ENCODE results near the gene ZBTB8OS. TPM values are rescaled to one million over a fixed set of nuclear protein-coding genes. Genes with fewer than 3 reads are reported as not detected.

Gene ZBTB8OS
- total and polyA plus RNA-seq, 2 donors (not counting 1 experiment from before 2014, with no cell fraction given) = 38.0 to 92.3 TPM

GRCh38 chr1:32611859-32612188, 38.5 kb downstream of the ZBTB8OS start:
- no peak for DNase-seq (ENCODE audit: low read depth in 2 of 2)
- H3K9ac ChIP-seq (ENCODE audit: insufficient read depth, low read length) = peak overlapping the region; percentile 23
- TF ChIP-seq, protein P1, sequence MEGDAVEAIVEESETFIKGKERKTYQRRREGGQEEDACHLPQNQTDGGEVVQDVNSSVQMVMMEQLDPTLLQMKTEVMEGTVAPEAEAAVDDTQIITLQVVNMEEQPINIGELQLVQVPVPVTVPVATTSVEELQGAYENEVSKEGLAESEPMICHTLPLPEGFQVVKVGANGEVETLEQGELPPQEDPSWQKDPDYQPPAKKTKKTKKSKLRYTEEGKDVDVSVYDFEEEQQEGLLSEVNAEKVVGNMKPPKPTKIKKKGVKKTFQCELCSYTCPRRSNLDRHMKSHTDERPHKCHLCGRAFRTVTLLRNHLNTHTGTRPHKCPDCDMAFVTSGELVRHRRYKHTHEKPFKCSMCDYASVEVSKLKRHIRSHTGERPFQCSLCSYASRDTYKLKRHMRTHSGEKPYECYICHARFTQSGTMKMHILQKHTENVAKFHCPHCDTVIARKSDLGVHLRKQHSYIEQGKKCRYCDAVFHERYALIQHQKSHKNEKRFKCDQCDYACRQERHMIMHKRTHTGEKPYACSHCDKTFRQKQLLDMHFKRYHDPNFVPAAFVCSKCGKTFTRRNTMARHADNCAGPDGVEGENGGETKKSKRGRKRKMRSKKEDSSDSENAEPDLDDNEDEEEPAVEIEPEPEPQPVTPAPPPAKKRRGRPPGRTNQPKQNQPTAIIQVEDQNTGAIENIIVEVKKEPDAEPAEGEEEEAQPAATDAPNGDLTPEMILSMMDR (conservative IDR thresholded peaks at IDR 0.05 in 1 of 2, IDR thresholded peaks at IDR 0.05 in 1 of 2; ENCODE audit: low read depth in 1 of 2, low read length in 2 of 2) = no peak
- TF ChIP-seq EZH2 (IDR thresholded peaks at IDR 0.05; ENCODE audit: low read length, missing control alignments) = no peak
- peak overlapping the region; percentile 93 for H3K4me2 ChIP-seq (ENCODE audit: extremely low read depth, insufficient read depth, low read length)
- no peak overlapping the region for H3K27ac ChIP-seq (ENCODE audit: insufficient read depth, low read length)
- peak overlapping the region; percentile 87 for H2AFZ ChIP-seq (ENCODE audit: low read length)
- H3K27me3 ChIP-seq (ENCODE audit: control insufficient read depth, insufficient read depth, low read length) = no peaks in the 10 kb centered on the region
- peak overlapping the region; percentile 54 to 70 (median 65) for H3K4me3 ChIP-seq (replicated peaks in 1 of 4; ENCODE audit: control extremely low read depth in 1 of 4, insufficient read depth in 1 of 4, low read depth in 3 of 4, low read length in 4 of 4)
- no peaks in the 10 kb centered on the region for H3K79me2 ChIP-seq (ENCODE audit: control insufficient read depth, insufficient read depth, low read length)
- peaks cover 2% of the 10 kb centered on the region for H3K4me1 ChIP-seq (ENCODE audit: control insufficient read depth, extremely low read depth, insufficient read depth, low read length)
- H3K9me3 ChIP-seq (ENCODE audit: control insufficient read depth, insufficient read depth, low read depth, low read length) = no peaks in the 10 kb centered on the region
- no peaks in the 10 kb centered on the region for H3K36me3 ChIP-seq (ENCODE audit: control insufficient read depth, insufficient read depth, low read length)
- H4K20me1 ChIP-seq (ENCODE audit: control insufficient read depth, extremely low read depth, insufficient read depth, low read length) = no peaks in the 10 kb centered on the region

DNA sequence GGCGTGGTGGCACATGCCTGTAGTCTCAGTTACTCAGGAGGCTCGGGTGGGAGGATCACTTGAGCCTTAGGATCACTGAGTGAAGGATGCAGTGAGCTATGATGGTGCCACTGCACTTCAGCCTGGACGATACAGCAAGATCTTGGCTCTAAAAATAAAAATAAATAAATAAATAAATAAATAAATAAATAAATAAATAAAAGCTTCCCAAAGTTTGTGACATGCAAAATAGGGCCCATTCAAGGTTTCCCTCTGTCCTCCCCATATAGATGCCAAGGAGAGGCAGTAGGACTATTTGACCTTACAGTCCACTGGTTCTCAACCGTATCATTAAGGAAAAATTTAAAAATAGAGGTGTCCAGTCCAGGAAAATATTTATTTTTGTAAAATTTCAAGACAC, 41.2 kb downstream of the ZBTB8OS start:
- DNase-seq (ENCODE audit: low read depth in 2 of 2) = no peak
- Histone ChIP-seq H3K79me2 (ENCODE audit: control insufficient read depth, insufficient read depth, low read length) (no peaks in the 10 kb centered on the region), H3K4me3 (replicated peaks in 1 of 4; ENCODE audit: control extremely low read depth in 1 of 4, insufficient read depth in 1 of 4, low read depth in 3 of 4, low read length in 4 of 4) (no peak overlapping the region), H3K27ac (ENCODE audit: insufficient read depth, low read length) (no peak overlapping the region), H3K36me3 (ENCODE audit: control insufficient read depth, insufficient read depth, low read length) (peaks cover 2% of the 10 kb centered on the region), H3K27me3 (ENCODE audit: control insufficient read depth, insufficient read depth, low read length) (no peaks in the 10 kb centered on the region), H3K9me3 (ENCODE audit: control insufficient read depth, insufficient read depth, low read depth, low read length) (no peaks in the 10 kb centered on the region), H4K20me1 (ENCODE audit: control insufficient read depth, extremely low read depth, insufficient read depth, low read length) (no peaks in the 10 kb centered on the region), H2AFZ (ENCODE audit: low read length) (no peak overlapping the region), H3K9ac (ENCODE audit: insufficient read depth, low read length) (no peak overlapping the region), H3K4me1 (ENCODE audit: control insufficient read depth, extremely low read depth, insufficient read depth, low read length) (peaks cover 2% of the 10 kb centered on the region), H3K4me2 (ENCODE audit: extremely low read depth, insufficient read depth, low read length) (no peak overlapping the region)
- TF ChIP-seq, protein P1 (conservative IDR thresholded peaks at IDR 0.05 in 1 of 2, IDR thresholded peaks at IDR 0.05 in 1 of 2; ENCODE audit: low read depth in 1 of 2, low read length in 2 of 2) = no peak
- no peak for TF ChIP-seq EZH2 (IDR thresholded peaks at IDR 0.05; ENCODE audit: low read length, missing control alignments)

GRCh38 chr1:32606565-32607371, 43.6 kb downstream of the ZBTB8OS start:
- Histone ChIP-seq H3K27ac (ENCODE audit: insufficient read depth, low read length) (no peak overlapping the region), H3K9ac (ENCODE audit: insufficient read depth, low read length) (no peak overlapping the region), H3K36me3 (ENCODE audit: control insufficient read depth, insufficient read depth, low read length) (peaks cover 2% of the 10 kb centered on the region), H3K4me2 (ENCODE audit: extremely low read depth, insufficient read depth, low read length) (no peak overlapping the region), H3K4me3 (replicated peaks in 1 of 4; ENCODE audit: control extremely low read depth in 1 of 4, insufficient read depth in 1 of 4, low read depth in 3 of 4, low read length in 4 of 4) (no peak overlapping the region), H3K27me3 (ENCODE audit: control insufficient read depth, insufficient read depth, low read length) (no peaks in the 10 kb centered on the region), H3K9me3 (ENCODE audit: control insufficient read depth, insufficient read depth, low read depth, low read length) (no peaks in the 10 kb centered on the region), H2AFZ (ENCODE audit: low read length) (no peak overlapping the region), H3K4me1 (ENCODE audit: control insufficient read depth, extremely low read depth, insufficient read depth, low read length) (no peaks in the 10 kb centered on the region), H4K20me1 (ENCODE audit: control insufficient read depth, extremely low read depth, insufficient read depth, low read length) (no peaks in the 10 kb centered on the region), H3K79me2 (ENCODE audit: control insufficient read depth, insufficient read depth, low read length) (no peaks in the 10 kb centered on the region)
- no peak for TF ChIP-seq EZH2 (IDR thresholded peaks at IDR 0.05; ENCODE audit: low read length, missing control alignments)
- TF ChIP-seq, protein P1 (conservative IDR thresholded peaks at IDR 0.05 in 1 of 2, IDR thresholded peaks at IDR 0.05 in 1 of 2; ENCODE audit: low read depth in 1 of 2, low read length in 2 of 2) = no peak
- DNase-seq (ENCODE audit: low read depth in 2 of 2) = no peak
